Prostate gland (tissue), 2 donors: ENCODE results near the gene RNF224. TPM values are rescaled to one million over a fixed set of nuclear protein-coding genes. Genes with fewer than 3 reads are reported as not detected.

Source experiments
- DNase-seq: peaks from one replicate; pipeline ENCODE4 v3.0.0-alpha.2; 2019; ENCODE audit warnings: low spot score
- H3K27ac ChIP-seq, 2 donors: fragments of 200-600 bp; sonication (generic); 2 replicates each; pipeline ENCODE4 v1.5.1; 2017 to 2019
- H3K27me3 ChIP-seq: fragments of 200-600 bp; sonication (generic); replicated peaks from 2 replicates; pipeline ENCODE4 v1.5.1; 2019; ENCODE audit not compliant: insufficient read depth
- H3K36me3 ChIP-seq, 2 donors: fragments of 200-600 bp; sonication (generic); 1 replicate in 1 of 2; 2 replicates in 1 of 2; pipeline versions ENCODE4 v1.5.1 to v1.8.1; 2017 to 2019
- H3K4me1 ChIP-seq: fragments of 200-600 bp; sonication (generic); replicated peaks from 2 replicates; pipeline ENCODE4 v1.5.1; 2019
- H3K4me3 ChIP-seq, 2 donors: fragments of 200-600 bp; sonication (generic); 2 replicates each; pipeline ENCODE4 v1.5.1; 2017 to 2019
- H3K9me3 ChIP-seq: fragments of 200-600 bp; sonication (generic); 2 replicates; pipeline ENCODE4 v1.5.1; 2017
- POLR2A ChIP-seq: fragments of 450-650 bp; IDR thresholded peaks from one replicate; pipeline ENCODE4 v1.6.1; 2016; ENCODE audit warnings: antibody characterized with exemption, mild to moderate bottlenecking
- POLR2AphosphoS5 ChIP-seq: sonication (generic); formaldehyde crosslinking; IDR thresholded peaks from one replicate; pipeline ENCODE4 v1.6.1; 2017; ENCODE audit warnings: antibody characterized with exemption
- WGBS: methylation state at CpG from one replicate; pipeline ENCODE4 v1.1.5; 2018; 5-methylcytosine and 5-hydroxymethylcytosine counted together
- intact Hi-C: fragments of 100-400 bp; cut with DNase I; formaldehyde crosslinking; loops from one replicate; pipeline ENCODE4 v1.14.2; 2022
- total RNA-seq, 2 donors: library from RNA; depleted of rRNA; stranded (reverse); fragments of >200 nt; gene quantifications; one replicate each; pipeline ENCODE4 v1.1.0, GENCODE V29; 2016
- TF ChIP-seq, protein P1 (sequence below), 4 experiments: fragments of 200-600 bp in 2 of 4; fragments of 450-650 bp in 2 of 4; sonication (generic) in 2 of 4; IDR thresholded peaks; 1 replicate in 3 of 4; 2 replicates in 1 of 4; pipeline ENCODE4 v1.5.1; 2016 to 2019; ENCODE audit warnings: antibody characterized with exemption in 4 of 4, mild to moderate bottlenecking in 2 of 4, moderate library complexity in 2 of 4

Gene RNF224
- total RNA-seq, 2 donors from 2014 or later: not detected

DNA sequence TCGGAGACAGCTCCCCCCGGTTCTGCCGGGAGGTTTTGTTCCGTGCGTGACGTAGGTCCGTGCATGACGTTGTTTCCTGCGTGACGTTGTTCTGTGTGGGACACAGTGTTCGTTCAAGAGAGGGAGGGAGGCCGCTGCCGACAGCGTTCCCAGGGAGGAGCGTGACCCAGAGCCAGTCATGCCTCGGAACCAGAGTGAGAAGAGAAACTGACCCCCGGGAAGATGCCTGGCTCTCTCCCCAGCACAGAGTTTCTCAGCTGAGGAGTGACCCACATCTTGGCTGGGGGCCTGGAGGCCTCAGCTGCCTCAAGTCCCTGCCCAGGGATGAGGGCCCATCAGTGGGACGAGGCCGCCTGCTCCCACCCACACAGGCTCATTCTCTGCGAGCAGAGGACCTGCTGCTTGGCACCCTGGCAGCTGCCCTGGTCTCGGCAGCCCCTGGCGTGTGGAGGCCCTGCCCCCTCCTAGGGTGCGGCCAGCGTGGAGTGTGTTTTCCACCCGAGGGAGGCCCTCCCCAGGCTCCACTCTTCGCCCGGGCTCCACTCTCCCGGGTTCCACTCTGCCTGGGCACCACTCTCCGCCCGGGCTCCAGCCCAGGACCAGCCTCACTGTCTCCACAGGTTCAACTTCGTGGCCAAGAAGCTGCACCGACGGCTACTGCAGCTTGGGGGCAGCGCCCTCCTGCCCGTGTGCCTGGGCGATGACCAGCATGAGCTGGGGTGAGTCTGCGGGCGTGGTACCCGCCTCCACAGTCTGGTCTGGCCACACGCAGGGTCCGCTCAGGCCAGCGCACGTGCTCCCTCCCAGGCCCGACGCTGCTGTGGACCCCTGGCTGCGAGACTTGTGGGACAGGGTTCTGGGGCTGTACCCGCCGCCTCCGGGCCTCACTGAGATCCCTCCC, 13.9 kb upstream of the RNF224 start:
- peaks cover 5% of the 10 kb centered on the region for H3K4me1 ChIP-seq
- no peak for DNase-seq
- WGBS: 89% methylated on average over 46 of the region's 49 CpGs
- intact Hi-C loops: no loop called here
- no peaks in the 10 kb centered on the region for H3K9me3 ChIP-seq
- H3K36me3 ChIP-seq: no peaks in the 10 kb centered on the region
- TF ChIP-seq, protein P1, sequence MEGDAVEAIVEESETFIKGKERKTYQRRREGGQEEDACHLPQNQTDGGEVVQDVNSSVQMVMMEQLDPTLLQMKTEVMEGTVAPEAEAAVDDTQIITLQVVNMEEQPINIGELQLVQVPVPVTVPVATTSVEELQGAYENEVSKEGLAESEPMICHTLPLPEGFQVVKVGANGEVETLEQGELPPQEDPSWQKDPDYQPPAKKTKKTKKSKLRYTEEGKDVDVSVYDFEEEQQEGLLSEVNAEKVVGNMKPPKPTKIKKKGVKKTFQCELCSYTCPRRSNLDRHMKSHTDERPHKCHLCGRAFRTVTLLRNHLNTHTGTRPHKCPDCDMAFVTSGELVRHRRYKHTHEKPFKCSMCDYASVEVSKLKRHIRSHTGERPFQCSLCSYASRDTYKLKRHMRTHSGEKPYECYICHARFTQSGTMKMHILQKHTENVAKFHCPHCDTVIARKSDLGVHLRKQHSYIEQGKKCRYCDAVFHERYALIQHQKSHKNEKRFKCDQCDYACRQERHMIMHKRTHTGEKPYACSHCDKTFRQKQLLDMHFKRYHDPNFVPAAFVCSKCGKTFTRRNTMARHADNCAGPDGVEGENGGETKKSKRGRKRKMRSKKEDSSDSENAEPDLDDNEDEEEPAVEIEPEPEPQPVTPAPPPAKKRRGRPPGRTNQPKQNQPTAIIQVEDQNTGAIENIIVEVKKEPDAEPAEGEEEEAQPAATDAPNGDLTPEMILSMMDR (IDR thresholded peaks at IDR 0.05): no peak
- TF ChIP-seq POLR2A (no peak), POLR2AphosphoS5 (no peak)
- no peak overlapping the region for H3K4me3 ChIP-seq
- H3K27me3 ChIP-seq: no peaks in the 10 kb centered on the region
- no peak overlapping the region for H3K27ac ChIP-seq

DNA sequence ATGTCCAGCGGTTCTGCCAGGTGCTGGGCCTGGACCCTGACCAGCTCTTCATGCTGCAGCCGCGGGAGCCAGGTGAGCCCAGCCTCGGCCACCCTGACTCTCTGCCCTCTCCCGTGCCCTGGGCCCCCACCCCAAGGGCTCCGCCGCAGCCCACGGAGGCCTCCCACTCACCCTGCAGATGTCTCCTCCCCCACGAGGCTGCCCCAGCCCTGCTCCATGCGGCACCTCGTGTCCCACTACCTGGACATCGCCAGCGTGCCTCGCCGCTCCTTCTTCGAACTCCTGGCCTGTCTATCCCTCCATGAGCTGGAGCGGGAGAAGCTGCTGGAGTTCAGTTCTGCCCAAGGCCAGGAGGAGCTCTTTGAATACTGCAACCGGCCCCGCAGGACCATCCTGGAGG, 12.7 kb upstream of the RNF224 start:
- H3K4me3 ChIP-seq: no peak overlapping the region
- H3K27ac ChIP-seq: no peak overlapping the region
- H3K9me3 ChIP-seq: no peaks in the 10 kb centered on the region
- WGBS: 96% methylated on average over 19 of the region's 19 CpGs
- H3K27me3 ChIP-seq: no peaks in the 10 kb centered on the region
- TF ChIP-seq, protein P1 (IDR thresholded peaks at IDR 0.05): no peak
- TF ChIP-seq POLR2A (no peak), POLR2AphosphoS5 (no peak)
- DNase-seq: no peak
- H3K36me3 ChIP-seq: no peaks in the 10 kb centered on the region
- intact Hi-C loops: no loop called here
- peaks cover 5% of the 10 kb centered on the region for H3K4me1 ChIP-seq

DNA sequence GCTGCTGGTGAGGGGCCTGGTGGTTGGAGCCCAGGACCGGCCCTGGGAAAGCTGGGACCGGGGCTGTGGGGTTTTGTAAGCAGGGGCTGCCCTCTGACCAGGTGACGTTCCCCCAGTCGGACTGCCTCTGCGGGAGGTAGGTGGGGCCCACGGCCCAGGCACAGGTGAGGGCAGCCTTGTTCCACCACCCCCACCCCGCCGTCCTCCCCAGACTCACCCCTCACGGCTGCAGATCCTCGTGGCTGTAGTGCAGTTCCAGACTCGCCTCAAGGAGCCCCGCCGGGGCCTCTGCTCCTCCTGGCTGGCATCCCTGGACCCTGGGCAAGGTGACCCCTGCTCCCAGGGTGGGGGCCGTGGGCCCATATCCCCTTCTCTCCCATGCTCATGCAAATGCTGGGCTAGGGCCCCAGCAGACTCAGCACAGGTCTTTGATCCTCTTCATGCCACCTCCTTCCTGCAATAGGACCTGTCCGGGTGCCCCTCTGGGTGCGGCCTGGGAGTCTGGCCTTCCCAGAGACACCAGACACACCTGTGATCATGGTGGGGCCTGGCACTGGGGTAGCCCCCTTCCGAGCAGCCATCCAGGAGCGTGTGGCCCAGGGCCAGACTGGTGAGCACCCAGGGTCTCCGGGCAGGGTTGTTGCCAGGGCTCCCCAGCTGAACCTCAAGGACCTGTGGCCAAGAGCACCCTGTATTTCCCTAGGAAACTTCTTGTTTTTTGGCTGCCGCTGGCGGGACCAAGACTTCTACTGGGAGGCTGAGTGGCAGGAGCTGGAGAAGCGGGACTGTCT, 11.9 kb upstream of the RNF224 start:
- H3K27me3 ChIP-seq: no peaks in the 10 kb centered on the region
- 93% methylated on average over 22 of the region's 22 CpGs for WGBS
- no peak for DNase-seq
- TF ChIP-seq POLR2A (no peak), POLR2AphosphoS5 (no peak)
- TF ChIP-seq, protein P1 (IDR thresholded peaks at IDR 0.05): no peak
- no peak overlapping the region for H3K4me3 ChIP-seq
- peaks cover 5% of the 10 kb centered on the region for H3K4me1 ChIP-seq
- no peak overlapping the region for H3K27ac ChIP-seq
- H3K9me3 ChIP-seq: no peaks in the 10 kb centered on the region
- intact Hi-C loops: no loop called here
- no peaks in the 10 kb centered on the region for H3K36me3 ChIP-seq

DNA sequence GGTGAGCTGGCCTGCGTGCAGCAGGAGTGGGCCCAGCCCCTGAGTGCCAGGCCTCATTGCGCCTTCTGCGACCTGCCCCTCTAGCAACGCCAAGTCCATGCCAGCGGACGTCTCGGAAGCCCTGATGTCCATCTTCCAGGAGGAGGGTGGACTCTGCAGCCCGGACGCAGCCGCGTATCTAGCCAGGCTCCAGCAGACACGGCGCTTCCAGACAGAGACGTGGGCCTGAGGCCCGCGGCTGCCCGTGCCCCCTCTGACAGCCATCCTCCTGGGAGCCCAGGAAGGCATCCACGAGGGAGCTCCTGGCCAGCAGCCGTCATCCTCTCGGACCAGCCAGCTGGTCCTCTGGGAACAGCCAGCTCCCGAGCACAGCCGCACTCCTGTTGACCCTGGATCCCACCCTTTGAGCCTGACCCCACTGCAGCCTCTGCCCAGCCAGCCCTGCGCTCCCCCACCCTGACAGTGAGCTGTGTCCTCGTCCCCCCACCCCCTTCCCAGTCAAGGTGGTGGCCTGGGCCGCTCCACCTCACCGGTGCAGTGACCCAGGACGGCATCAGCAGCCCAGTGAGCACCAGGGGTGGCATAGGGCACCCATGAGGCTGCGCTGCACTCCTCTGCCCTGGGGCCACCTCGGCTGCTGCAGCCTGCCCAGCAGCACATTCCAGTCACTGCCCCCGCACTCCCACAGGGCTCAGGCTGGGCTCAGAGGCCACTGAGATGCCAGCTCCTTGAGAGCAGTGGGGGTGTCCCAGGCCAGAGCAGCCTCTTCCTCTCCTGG, 10.9 kb upstream of the RNF224 start:
- H3K4me1 ChIP-seq: peaks cover 5% of the 10 kb centered on the region
- no peaks in the 10 kb centered on the region for H3K36me3 ChIP-seq
- TF ChIP-seq, protein P1 (IDR thresholded peaks at IDR 0.05): no peak
- TF ChIP-seq POLR2A (no peak), POLR2AphosphoS5 (no peak)
- H3K9me3 ChIP-seq: no peaks in the 10 kb centered on the region
- intact Hi-C loops: no loop called here
- no peaks in the 10 kb centered on the region for H3K27me3 ChIP-seq
- 92% methylated on average over 28 of the region's 30 CpGs for WGBS
- no peak for DNase-seq
- H3K27ac ChIP-seq: peak overlapping the region; percentile 72 to 79
- H3K4me3 ChIP-seq: no peak overlapping the region
